NCI-H2107 (cell line): ENCODE results near the gene BUB3.
"Not testable (repeated sequence)": the region's sequence is repeated elsewhere in the genome, so short reads cannot be mapped to it uniquely, and the experiment has no call there.

Source experiments
- DNase-seq: peaks from one replicate; lab custom pipeline; 2025; lab: John Stamatoyannopoulos, UW

The BUB3 gene

GRCh38 chr10:123154711-123155505, 706 bp downstream of the BUB3 start:
- DNase-seq: no peak

DNA sequence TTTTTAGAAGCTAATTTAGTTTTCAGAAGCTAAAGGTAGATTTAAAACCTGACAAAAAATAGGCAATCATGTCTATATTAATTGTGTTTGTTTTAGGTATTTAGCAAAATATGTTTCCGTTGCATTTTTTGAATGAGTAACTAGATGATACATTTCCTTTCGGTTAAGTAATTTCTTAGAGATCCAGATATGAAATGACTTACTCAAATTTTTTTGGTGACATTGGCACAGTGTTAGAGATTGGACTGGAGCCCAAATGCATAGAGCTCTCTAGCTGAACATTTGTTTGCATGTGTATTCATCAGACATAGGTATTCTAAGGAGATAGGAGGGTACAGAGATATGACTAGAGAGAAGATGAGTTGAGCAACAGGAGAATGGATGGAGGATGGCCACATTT, 1.9 kb downstream of the BUB3 start:
- no peak for DNase-seq

DNA sequence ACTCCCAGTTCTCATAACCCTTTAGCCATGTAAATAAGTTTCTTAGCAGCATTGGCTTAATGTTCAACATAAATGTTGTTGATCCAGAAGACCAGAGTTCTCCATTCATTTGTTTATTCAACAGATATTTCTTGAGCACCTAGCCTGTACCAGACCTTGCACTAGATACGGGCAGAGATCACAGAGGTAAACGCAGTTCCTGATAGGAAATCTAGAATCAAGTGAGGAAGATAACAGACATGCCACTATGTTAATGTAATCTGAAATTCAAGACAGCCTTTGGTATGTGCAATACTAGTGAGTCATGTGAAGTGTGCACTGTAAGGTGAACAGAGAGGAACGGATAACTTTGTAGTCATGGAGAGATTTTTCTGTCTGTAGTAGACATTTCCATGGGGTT, 3.0 kb downstream of the BUB3 start:
- no peak for DNase-seq

DNA sequence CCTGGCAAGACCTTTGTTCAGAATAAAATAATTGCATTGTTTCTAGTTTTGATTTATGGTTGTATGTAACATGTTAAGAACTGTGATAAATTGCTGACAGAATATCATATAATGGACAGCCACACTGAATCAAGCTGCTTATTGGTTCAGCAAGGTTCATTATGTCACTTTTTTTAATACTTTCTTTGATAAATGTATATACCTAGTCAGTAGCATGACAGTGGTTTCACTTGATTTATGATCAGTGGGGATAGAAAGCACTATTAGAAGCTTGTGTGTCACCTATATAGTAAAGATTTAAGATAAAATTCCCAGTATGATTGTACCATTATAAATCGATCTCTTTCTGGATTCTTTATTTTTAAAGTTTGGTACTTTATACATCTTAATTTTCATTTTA, 4.5 kb downstream of the BUB3 start:
- DNase-seq: no peak

- no peak for DNase-seq
Measured at GRCh38 chr10:123160311-123160980, 6.2 kb downstream of the BUB3 start.

DNA sequence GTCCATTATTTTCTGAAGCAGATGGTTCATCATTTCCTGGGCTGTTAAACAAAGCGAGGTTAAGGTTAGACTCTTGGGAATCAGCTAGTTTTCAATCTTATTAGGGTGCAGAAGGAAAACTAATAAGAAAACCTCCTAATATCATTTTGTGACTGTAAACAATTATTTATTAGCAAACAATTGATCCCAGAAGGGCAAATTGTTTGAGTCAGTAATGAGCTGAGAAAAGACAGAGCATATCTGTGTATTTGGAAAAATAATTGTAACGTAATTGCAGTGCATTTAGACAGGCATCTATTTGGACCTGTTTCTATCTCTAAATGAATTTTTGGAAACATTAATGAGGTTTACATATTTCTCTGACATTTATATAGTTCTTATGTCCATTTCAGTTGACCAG, 10.1 kb downstream of the BUB3 start:
- no peak for DNase-seq

DNA sequence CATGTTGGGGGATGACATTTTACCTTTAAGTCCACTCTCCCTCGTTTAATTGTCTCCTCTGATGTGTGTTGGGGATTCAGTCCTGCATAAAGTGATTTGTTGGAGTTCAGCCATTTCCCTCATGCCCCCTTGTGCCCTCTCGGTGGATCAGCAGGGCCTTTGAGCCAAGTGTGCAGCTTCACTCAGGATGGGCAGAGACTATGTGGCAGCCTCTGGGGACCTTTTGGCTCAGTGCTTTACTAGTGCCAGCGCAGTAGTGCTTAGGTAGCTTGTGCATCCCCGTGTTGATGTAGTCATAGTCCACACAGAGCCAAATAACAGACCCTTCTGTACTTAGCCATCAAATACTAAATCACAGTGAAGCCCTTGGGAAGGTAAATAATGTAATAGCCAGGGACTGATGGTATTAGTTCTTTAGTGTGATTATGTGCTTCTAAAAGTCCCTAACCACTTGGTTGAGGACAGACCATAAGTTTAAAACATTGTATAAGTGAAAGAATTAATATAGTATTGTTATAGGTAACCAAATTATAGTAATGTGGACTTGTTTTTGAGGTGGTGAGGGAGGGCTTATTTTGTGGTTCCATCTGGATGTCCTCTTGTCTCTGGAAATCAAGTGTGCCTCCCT, 11.4 kb downstream of the BUB3 start:
- DNase-seq: no peak

- DNase-seq: no peak
Measured at GRCh38 chr10:123166618-123167017, 12.4 kb downstream of the BUB3 start.

DNA sequence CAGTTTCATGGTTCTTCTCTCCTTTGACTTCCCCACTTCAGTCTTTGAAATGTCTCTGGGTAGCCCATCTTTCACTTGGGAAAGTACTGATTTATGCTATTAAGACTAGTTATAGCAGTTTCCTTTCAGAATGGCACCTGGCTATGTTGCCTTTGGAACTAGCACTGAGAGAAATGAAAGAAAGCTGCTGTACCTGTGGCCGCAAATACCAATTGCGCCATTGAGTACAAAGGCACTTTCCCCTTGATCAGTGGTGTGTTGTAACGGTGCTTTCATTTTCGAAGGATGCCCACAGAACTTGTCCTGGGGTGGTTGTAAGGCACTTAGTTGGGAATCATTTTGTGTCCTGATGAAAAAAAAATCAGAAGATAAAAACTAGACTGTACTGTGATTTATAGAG, 16.8 kb downstream of the BUB3 start:
- no peak for DNase-seq

- DNase-seq: not testable (repeated sequence)
Measured at GRCh38 chr10:123171616-123172015, 17.4 kb downstream of the BUB3 start.

- no peak for DNase-seq
Measured at GRCh38 chr10:123175389-123176387, 21.5 kb downstream of the BUB3 start.

GRCh38 chr10:123178390-123178789, 24.2 kb downstream of the BUB3 start:
- DNase-seq: not testable (repeated sequence)

GRCh38 chr10:123180101-123181090, 26.2 kb downstream of the BUB3 start:
- no peak for DNase-seq

- DNase-seq: no peak
Measured at GRCh38 chr10:123183724-123184123, 29.5 kb downstream of the BUB3 start.

GRCh38 chr10:123187781-123188180, 33.6 kb downstream of the BUB3 start:
- no peak for DNase-seq

GRCh38 chr10:123191886-123192285, 37.7 kb downstream of the BUB3 start:
- no peak for DNase-seq

GRCh38 chr10:123194056-123194455, 39.9 kb downstream of the BUB3 start:
- no peak for DNase-seq

DNA sequence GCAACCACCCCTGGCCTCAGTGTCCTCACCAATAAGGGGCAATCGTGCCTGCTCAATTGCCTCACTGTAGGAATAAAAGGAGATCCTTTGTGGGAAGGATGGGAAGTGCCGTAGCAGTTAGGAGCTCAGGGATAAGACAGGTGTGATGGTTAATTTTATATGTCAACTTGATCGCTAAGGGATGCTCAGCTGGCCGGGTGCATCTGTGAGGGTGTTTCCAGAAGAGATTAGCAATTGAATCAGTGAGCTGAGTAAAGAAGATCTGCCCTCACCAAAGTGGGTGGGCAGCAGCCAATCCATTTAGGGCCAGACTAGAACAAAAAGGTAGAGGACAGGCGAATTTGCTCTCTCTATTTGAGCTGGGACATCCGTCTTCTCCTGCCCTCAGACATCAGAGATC, 46.3 kb downstream of the BUB3 start:
- no peak for DNase-seq

DNA sequence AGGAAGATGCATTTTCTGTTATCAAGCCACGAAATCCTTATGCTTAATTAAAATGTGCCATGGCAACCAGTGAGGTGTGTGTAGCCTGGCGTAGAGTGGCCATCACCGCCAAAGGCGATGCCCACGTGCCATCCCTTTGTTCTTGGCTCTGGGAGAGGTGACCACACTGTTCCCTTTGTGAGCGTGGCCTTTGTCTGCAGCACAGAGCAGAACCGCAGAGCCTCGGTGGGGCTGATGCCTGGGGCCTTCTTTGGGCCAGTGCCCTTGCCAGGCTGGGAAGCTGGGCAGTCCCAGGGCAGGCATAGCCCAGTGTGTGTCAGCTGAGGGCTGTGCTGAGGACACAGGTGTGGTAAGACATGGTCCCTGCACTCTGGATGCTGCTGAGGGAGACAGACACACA, 48.3 kb downstream of the BUB3 start:
- no peak for DNase-seq

DNA sequence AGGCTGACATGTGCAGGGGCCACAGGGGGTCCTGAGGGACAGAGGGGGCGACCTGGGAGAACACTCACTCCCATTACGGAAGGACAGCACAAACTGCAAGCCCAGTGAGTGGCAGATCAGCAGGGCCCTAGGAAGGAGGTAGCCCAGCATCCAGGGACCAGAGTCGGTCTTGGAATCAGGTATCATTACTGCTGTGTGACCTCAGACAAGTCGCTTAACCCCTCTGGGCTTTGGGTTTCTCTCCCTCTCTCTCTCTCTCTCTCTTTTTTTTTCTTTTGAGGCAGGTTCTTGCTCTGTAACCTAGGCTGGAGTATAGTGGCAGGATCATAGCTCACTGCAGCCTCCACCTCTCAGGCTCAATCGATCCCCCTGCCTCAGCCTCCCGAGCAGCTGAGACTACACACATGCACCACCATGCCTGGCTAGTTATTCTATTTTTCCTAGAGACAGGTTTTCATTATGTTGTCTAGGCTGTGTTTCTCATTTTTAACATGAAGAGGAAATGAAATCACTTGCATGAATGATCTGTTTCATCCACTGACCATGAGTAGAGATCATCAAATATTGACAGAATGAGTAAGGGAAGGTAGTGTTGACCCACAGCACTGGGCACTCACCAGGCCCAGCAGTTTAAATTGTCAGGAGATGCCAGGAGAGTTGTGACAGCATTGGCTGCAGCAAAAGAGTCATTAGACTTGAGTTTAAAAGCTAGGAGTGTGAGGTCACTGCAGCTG, 49.4 kb downstream of the BUB3 start:
- no peak for DNase-seq
